NCI-H2196 (cell line): Measurements from ENCODE around the gene ADCY9.
"Not testable (repeated sequence)": the region's sequence is repeated elsewhere in the genome, so short reads cannot be mapped to it uniquely, and the experiment has no call there.

Experiments used
- DNase-seq: peaks from one replicate; lab custom pipeline; 2025; ENCODE audit not compliant: unreplicated experiment; lab: John Stamatoyannopoulos, UW

The ADCY9 gene

DNA sequence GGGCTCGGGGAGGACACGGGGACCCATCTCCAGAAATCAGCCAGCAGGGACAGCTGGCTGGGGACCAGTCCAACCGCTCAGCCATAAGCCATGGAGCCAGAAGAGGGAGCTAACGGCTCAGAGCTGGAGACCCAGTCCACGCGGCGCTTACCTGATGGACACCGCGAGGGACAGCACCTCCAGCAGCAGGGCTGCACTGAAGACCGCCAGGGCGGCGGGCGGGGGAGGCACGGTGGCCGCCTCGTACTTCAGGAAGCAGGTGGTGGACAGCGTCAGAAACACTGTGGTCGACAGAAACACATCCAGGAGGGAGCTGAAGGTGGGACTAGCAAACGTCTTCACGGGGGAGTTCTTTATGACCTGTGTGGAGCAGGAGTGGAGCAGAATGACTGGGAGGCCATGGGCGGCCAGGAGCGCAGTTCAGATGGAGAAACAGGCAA, 133.1 kb downstream of the ADCY9 start:
- peak; percentile 82 for DNase-seq

GRCh38 chr16:3982216-3982615, 134.0 kb downstream of the ADCY9 start:
- no peak for DNase-seq

DNA sequence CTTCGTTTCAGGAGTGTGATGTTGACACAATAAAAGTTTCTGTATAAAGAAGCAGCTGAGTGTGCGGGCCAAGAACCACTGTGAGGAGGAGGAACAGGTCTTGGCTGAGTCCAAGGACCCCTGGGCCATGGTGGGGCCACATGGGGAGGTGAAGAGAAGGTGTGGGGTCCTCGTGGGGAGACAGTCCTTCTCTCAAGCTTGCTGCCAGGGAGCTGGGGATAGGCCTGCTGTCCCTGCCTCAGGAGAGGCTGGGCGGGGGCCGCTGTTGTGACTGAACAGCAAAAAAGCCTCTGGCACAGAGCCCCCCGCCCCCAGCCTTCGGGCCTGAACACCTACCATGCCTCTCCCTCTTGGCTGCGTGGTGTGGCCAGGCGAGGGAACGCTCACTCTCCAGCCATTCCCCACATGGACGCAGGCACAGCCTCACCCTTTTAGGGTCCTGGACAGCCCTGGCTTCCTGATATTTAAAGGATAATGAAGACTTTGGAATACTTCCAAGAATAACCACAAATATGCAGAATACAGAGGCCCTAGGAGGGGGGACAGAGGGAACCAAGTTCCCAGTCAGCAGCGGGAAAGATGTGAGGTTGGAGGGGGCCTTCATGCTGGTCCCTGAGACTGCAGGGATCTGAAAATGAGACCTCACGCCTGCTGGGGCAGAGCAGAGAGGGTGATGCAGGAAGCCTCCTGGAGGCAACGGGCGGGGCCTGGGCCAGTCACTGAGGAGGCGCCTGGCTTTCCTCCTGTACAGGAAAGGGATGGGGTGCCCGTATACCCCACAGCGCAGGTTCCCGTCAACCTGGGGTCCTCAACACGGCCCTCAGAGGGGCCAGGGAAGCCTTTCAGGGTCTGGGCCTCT, 135.8 kb downstream of the ADCY9 start:
- DNase-seq: no peak

GRCh38 chr16:3979518-3979917, 136.7 kb downstream of the ADCY9 start:
- DNase-seq: no peak

DNA sequence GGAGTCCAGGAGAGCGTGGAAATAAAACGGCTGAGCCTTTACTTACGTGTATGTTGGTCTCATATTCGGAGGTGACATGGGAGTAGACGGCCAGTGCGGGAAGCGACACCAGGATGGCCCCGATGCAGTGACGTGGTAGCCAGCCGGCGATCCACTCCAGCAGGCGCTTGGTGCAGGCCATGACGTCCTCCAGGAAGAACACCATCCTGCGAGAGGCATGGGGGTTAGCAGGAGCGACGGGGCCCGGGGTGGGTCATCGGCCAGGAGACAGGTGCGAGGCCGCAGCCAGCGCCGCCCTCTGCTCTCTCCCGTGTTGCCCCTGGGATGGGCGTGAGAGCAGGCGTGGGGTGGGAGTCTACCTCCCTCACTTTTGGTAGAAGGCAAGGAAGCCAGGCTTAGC, 137.2 kb downstream of the ADCY9 start:
- no peak for DNase-seq

GRCh38 chr16:3977376-3977775, 138.9 kb downstream of the ADCY9 start:
- no peak for DNase-seq

- DNase-seq: no peak
Observed at GRCh38 chr16:3974751-3975150, 141.5 kb downstream of the ADCY9 start.

- DNase-seq: no peak
Observed at GRCh38 chr16:3971706-3972105, 144.5 kb downstream of the ADCY9 start.

DNA sequence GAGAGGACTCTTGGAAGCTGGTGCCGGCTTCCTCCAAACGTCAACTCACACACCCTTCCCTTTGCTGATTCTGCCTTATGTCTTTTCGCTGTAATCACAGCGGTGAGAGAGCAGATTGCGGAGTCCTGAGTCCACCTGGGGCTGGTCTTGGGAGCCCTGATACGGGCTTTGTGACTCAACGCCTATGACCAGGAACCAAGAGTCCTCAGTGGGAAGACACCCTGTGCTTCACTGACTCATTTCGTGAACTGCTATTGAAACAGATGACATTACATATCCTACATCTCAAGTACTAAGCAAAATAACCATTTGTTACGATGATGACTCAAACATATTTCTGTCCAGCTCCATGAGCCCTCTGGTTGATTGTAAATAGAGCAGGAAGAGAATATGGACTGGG, 145.0 kb downstream of the ADCY9 start:
- no peak for DNase-seq

- DNase-seq: no peak
Observed at GRCh38 chr16:3968551-3968950, 147.7 kb downstream of the ADCY9 start.

- DNase-seq: no peak
Observed at GRCh38 chr16:3966681-3967080, 149.6 kb downstream of the ADCY9 start.

GRCh38 chr16:3965781-3966582, 150.3 kb downstream of the ADCY9 start:
- no peak for DNase-seq

- no peak for DNase-seq
Observed at GRCh38 chr16:3965306-3965705, 150.9 kb downstream of the ADCY9 start.

GRCh38 chr16:3964686-3965290, 151.5 kb downstream of the ADCY9 start:
- DNase-seq: no peak

GRCh38 chr16:3963886-3964685, 152.2 kb downstream of the ADCY9 start:
- DNase-seq: no peak

DNA sequence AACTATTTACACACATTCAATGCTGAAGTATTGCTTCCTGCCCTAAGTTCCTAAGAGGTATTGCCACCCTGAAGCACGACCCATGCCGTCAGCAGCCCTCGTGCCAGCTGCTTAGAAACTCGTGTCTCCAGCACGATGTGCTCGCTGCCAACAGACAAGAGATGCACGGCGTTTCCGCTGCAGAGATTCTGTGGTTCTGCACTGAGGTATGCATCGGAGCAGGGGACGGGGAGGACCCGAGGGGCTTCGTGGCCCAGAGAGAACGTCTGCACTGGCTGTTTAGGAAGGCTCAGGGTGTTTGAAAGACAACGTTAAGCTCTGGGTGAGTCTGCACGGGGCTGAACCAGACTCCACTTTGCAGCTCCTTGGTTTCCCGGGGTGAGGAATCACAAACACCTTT, 153.0 kb downstream of the ADCY9 start:
- DNase-seq: peak; percentile 48

DNA sequence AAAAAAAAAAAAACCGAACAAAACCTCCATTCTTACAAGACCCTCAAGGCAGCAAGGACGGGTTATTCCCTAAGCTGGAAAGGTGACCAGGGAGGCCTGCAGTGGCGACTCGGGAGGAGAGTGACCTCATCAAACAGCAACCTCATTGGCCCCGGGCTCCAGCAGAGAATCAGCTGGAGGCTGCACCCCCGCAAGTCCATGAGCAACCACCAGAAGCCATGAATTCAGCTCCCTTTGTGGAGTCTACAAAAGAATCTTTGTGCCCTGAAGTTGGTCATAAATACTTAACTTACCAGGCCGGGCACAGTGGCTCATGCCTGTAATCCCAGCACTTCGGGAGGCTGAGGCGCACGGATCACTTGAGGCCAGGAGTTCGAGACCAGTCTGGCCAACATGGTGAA, 154.8 kb downstream of the ADCY9 start:
- DNase-seq: peak; percentile 45

GRCh38 chr16:3959926-3960590, 156.2 kb downstream of the ADCY9 start:
- not testable (repeated sequence) for DNase-seq

- no peak for DNase-seq
Observed at GRCh38 chr16:3959148-3959547, 157.1 kb downstream of the ADCY9 start.

- DNase-seq: no peak
Observed at GRCh38 chr16:3957344-3957980, 158.8 kb downstream of the ADCY9 start.
